GM18873 (cell line): Measurements from ENCODE around the gene CKAP2.
"Not testable (repeated sequence)": the region's sequence is repeated elsewhere in the genome, so short reads cannot be mapped to it uniquely, and the experiment has no call there.

Experiments used
- ATAC-seq: cut with Tn5 transposase; IDR thresholded peaks from one replicate; pipeline ENCODE4 v1.9.1; 2021; ENCODE audit warnings: mild to moderate bottlenecking, moderate library complexity, moderate number of reproducible peaks; ENCODE audit not compliant: unreplicated experiment, low FRiP score

The CKAP2 gene

GRCh38 chr13:52450793-52451116, 4.5 kb upstream of the CKAP2 start:
- no peak for ATAC-seq

- ATAC-seq: no peak
Measured at GRCh38 chr13:52451135-52451804, 4.0 kb upstream of the CKAP2 start.

GRCh38 chr13:52452470-52452869, 2.8 kb upstream of the CKAP2 start:
- ATAC-seq: no peak

- ATAC-seq: peak; percentile 31
Measured at GRCh38 chr13:52454459-52454819, 839 bp upstream of the CKAP2 start.

- ATAC-seq: peak; percentile 20
Measured at GRCh38 chr13:52455677-52456041, 381 bp downstream of the CKAP2 start.

GRCh38 chr13:52459668-52460067, 4.4 kb downstream of the CKAP2 start:
- no peak for ATAC-seq

- ATAC-seq: no peak
Measured at GRCh38 chr13:52461265-52461664, 6.0 kb downstream of the CKAP2 start.

- ATAC-seq: no peak
Measured at GRCh38 chr13:52463526-52463925, 8.2 kb downstream of the CKAP2 start.

GRCh38 chr13:52468487-52468886, 13.2 kb downstream of the CKAP2 start:
- ATAC-seq: not testable (repeated sequence)

GRCh38 chr13:52480677-52481428, 25.6 kb downstream of the CKAP2 start:
- ATAC-seq: not testable (repeated sequence)

GRCh38 chr13:52487078-52487477, 31.8 kb downstream of the CKAP2 start:
- ATAC-seq: not testable (repeated sequence)

GRCh38 chr13:52488763-52489162, 33.5 kb downstream of the CKAP2 start:
- ATAC-seq: not testable (repeated sequence)

GRCh38 chr13:52491015-52491414, 35.7 kb downstream of the CKAP2 start:
- ATAC-seq: not testable (repeated sequence)

GRCh38 chr13:52494241-52494640, 39.0 kb downstream of the CKAP2 start:
- not testable (repeated sequence) for ATAC-seq

GRCh38 chr13:52497979-52498378, 42.7 kb downstream of the CKAP2 start:
- not testable (repeated sequence) for ATAC-seq

- ATAC-seq: not testable (repeated sequence)
Measured at GRCh38 chr13:52502277-52502676, 47.0 kb downstream of the CKAP2 start.

GRCh38 chr13:52505843-52506242, 50.6 kb downstream of the CKAP2 start:
- not testable (repeated sequence) for ATAC-seq

GRCh38 chr13:52509532-52509931, 54.3 kb downstream of the CKAP2 start:
- ATAC-seq: not testable (repeated sequence)

GRCh38 chr13:52510221-52510797, 55.0 kb downstream of the CKAP2 start:
- not testable (repeated sequence) for ATAC-seq

- ATAC-seq: not testable (repeated sequence)
Measured at GRCh38 chr13:52511598-52511997, 56.3 kb downstream of the CKAP2 start.

GRCh38 chr13:52513957-52514596, 58.8 kb downstream of the CKAP2 start:
- not testable (repeated sequence) for ATAC-seq
